Activated CD4-positive, alpha-beta memory T cell treated with anti-CD3 and anti-CD28 coated beads, Interleukin-2, amount 10 ng/mL, durations not matched to agents 7 days and 5 days (primary cell): ENCODE results near the gene NPM3. TPM values are rescaled to one million over a fixed set of nuclear protein-coding genes. Genes with fewer than 3 reads are reported as not detected.

ENCODE experiments used
- CTCF ChIA-PET: fragments of 350-600 bp; sonication (Branson Sonifier 250); formaldehyde crosslinking; loops from one replicate; lab custom pipeline; 2021; ENCODE audit warnings: antibody characterized with exemption, inconsistent platforms; lab: Charles Lee
- POLR2A ChIA-PET: fragments of 350-600 bp; sonication (Branson Sonifier 250); formaldehyde crosslinking; loops from one replicate; lab custom pipeline; 2021; ENCODE audit warnings: antibody characterized with exemption; lab: Charles Lee
- DNase-seq: peaks from one replicate; pipeline ENCODE4 v3.0.0-alpha.2; 2020
- H3K27ac Mint-ChIP-seq: one replicate; pipeline ENCODE4 v1.8.0; 2021; ENCODE audit warnings: mild to moderate bottlenecking, mixed read lengths
- H3K27me3 Mint-ChIP-seq: one replicate; pipeline ENCODE4 v1.8.0; 2021; ENCODE audit warnings: mixed read lengths
- H3K36me3 Mint-ChIP-seq: one replicate; pipeline ENCODE4 v1.8.0; 2021; ENCODE audit warnings: low read depth, mixed read lengths
- H3K4me1 Mint-ChIP-seq: one replicate; pipeline ENCODE4 v1.8.0; 2021; ENCODE audit warnings: mixed read lengths
- H3K4me3 Mint-ChIP-seq: one replicate; pipeline ENCODE4 v1.8.0; 2021; ENCODE audit warnings: mild to moderate bottlenecking, mixed read lengths
- H3K9me3 Mint-ChIP-seq: one replicate; pipeline ENCODE4 v1.8.0; 2021; ENCODE audit warnings: mixed read lengths
- total RNA-seq, 2 experiments: library from RNA; stranded (reverse); gene quantifications; one replicate each; pipeline ENCODE4 v1.2.3, GENCODE V29; 2021

The NPM3 gene
- total RNA-seq, 2 experiments from 2014 or later = 26.6 to 26.7 TPM

GRCh38 chr10:101771380-101771779, 11.9 kb downstream of the NPM3 start:
- no peak for DNase-seq
- Mint-ChIP-seq H3K27me3 (peaks cover 49% of the 10 kb centered on the region), H3K27ac (no peak overlapping the region), H3K4me1 (peaks cover 7% of the 10 kb centered on the region), H3K36me3 (no peaks in the 10 kb centered on the region), H3K4me3 (no peak overlapping the region), H3K9me3 (no peaks in the 10 kb centered on the region)
- POLR2A ChIA-PET = interaction anchor here (2.0 kb wide), 1 partner anchor 12 kb away, joined by 5 read pairs; the partner anchor contains the start of gene NPM3
- CTCF ChIA-PET = interaction anchor here (1.3 kb wide), 2 partner anchors 10 to 558 kb away, joined by 3 to 5 read pairs; no protein-coding TSS in a partner anchor

- H3K9me3 Mint-ChIP-seq = no peaks in the 10 kb centered on the region
Observed at GRCh38 chr10:101770331-101771215, 12.7 kb downstream of the NPM3 start.

GRCh38 chr10:101769541-101770180, 13.6 kb downstream of the NPM3 start:
- Mint-ChIP-seq H3K36me3 (no peaks in the 10 kb centered on the region), H3K27ac (no peak overlapping the region), H3K9me3 (no peaks in the 10 kb centered on the region), H3K4me1 (peaks cover 5% of the 10 kb centered on the region), H3K4me3 (no peak overlapping the region), H3K27me3 (peaks cover 56% of the 10 kb centered on the region)
- DNase-seq = no peak
- CTCF ChIA-PET = interaction anchor here (0.7 to 1.1 kb wide), 4 partner anchors 9 to 167 kb away, joined by 3 to 6 read pairs (median 3); no protein-coding TSS in a partner anchor
- POLR2A ChIA-PET = no interaction called here

More at GRCh38 chr10:101770331-101771215, 12.7 kb downstream of the NPM3 start:
- Mint-ChIP-seq H3K4me3 (no peak overlapping the region), H3K27ac (no peak overlapping the region), H3K36me3 (no peaks in the 10 kb centered on the region), H3K27me3 (peaks cover 56% of the 10 kb centered on the region), H3K4me1 (peaks cover 7% of the 10 kb centered on the region)
- CTCF ChIA-PET = interaction anchor here (1.0 to 1.3 kb wide), 3 partner anchors 11 to 557 kb away, joined by 3 to 6 read pairs (median 5); no protein-coding TSS in a partner anchor
- DNase-seq = no peak
- POLR2A ChIA-PET = interaction anchor here (2.0 kb wide), 1 partner anchor 13 kb away, joined by 5 read pairs; the partner anchor contains the start of gene NPM3

- Mint-ChIP-seq H3K4me1 (peaks cover under 1% of the 10 kb centered on the region), H3K9me3 (no peaks in the 10 kb centered on the region), H3K4me3 (no peak overlapping the region), H3K36me3 (no peaks in the 10 kb centered on the region), H3K27me3 (peaks cover 49% of the 10 kb centered on the region), H3K27ac (no peak overlapping the region)
- ChIA-PET POLR2A (interaction anchor here (0.8 kb wide), 1 partner anchor 16 kb away, joined by 3 read pairs; no protein-coding TSS in a partner anchor), CTCF (interaction anchor here (1.0 to 1.1 kb wide), 2 partner anchors 10 to 166 kb away, joined by 3 read pairs; no protein-coding TSS in a partner anchor)
- no peak for DNase-seq
Observed at GRCh38 chr10:101768791-101769170, 14.5 kb downstream of the NPM3 start.

- POLR2A ChIA-PET = interaction anchor here (0.8 kb wide), 1 partner anchor 15 kb away, joined by 3 read pairs; no protein-coding TSS in a partner anchor
- no peak overlapping the region for H3K4me3 Mint-ChIP-seq
- no peak for DNase-seq
- H3K9me3 Mint-ChIP-seq = no peaks in the 10 kb centered on the region
- CTCF ChIA-PET = interaction anchor here (1.0 kb wide), 1 partner anchor 10 kb away, joined by 3 read pairs; no protein-coding TSS in a partner anchor
- no peaks in the 10 kb centered on the region for H3K4me1 Mint-ChIP-seq
- no peak overlapping the region for H3K27ac Mint-ChIP-seq
- peaks cover 45% of the 10 kb centered on the region for H3K27me3 Mint-ChIP-seq
- no peaks in the 10 kb centered on the region for H3K36me3 Mint-ChIP-seq
Observed at GRCh38 chr10:101767966-101768790, 15.1 kb downstream of the NPM3 start.

- Mint-ChIP-seq H3K36me3 (no peaks in the 10 kb centered on the region), H3K4me1 (no peaks in the 10 kb centered on the region), H3K9me3 (no peaks in the 10 kb centered on the region), H3K27me3 (peaks cover 39% of the 10 kb centered on the region), H3K27ac (no peak overlapping the region), H3K4me3 (no peak overlapping the region)
- CTCF ChIA-PET = no interaction called here
- POLR2A ChIA-PET = no interaction called here
- no peak for DNase-seq
Observed at GRCh38 chr10:101767600-101767945, 15.7 kb downstream of the NPM3 start.

GRCh38 chr10:101766753-101767599, 16.3 kb downstream of the NPM3 start:
- CTCF ChIA-PET = no interaction called here
- H3K27ac Mint-ChIP-seq = no peak overlapping the region
- H3K27me3 Mint-ChIP-seq = peaks cover 33% of the 10 kb centered on the region
- POLR2A ChIA-PET = no interaction called here
- no peak for DNase-seq
- no peaks in the 10 kb centered on the region for H3K9me3 Mint-ChIP-seq
- no peak overlapping the region for H3K4me3 Mint-ChIP-seq
- no peaks in the 10 kb centered on the region for H3K4me1 Mint-ChIP-seq
- H3K36me3 Mint-ChIP-seq = no peaks in the 10 kb centered on the region

GRCh38 chr10:101766306-101766705, 16.9 kb downstream of the NPM3 start:
- CTCF ChIA-PET = interaction anchor here (0.7 to 0.8 kb wide), 2 partner anchors 15 to 164 kb away, joined by 3 to 5 read pairs; no protein-coding TSS in a partner anchor
- Mint-ChIP-seq H3K27me3 (peaks cover 26% of the 10 kb centered on the region), H3K4me3 (no peak overlapping the region), H3K36me3 (no peaks in the 10 kb centered on the region), H3K4me1 (no peaks in the 10 kb centered on the region), H3K9me3 (no peaks in the 10 kb centered on the region), H3K27ac (no peak overlapping the region)
- no peak for DNase-seq
- POLR2A ChIA-PET = no interaction called here

GRCh38 chr10:101763141-101763846, 20.0 kb downstream of the NPM3 start:
- Mint-ChIP-seq H3K27ac (no peak overlapping the region), H3K4me1 (no peaks in the 10 kb centered on the region), H3K9me3 (no peaks in the 10 kb centered on the region), H3K4me3 (no peak overlapping the region), H3K27me3 (peaks cover 29% of the 10 kb centered on the region), H3K36me3 (no peaks in the 10 kb centered on the region)
- POLR2A ChIA-PET = no interaction called here
- no peak for DNase-seq
- CTCF ChIA-PET = interaction anchor here (0.6 to 2.4 kb wide), 3 partner anchors 18 to 419 kb away, joined by 3 to 6 read pairs (median 3); no protein-coding TSS in a partner anchor

- H3K36me3 Mint-ChIP-seq = no peaks in the 10 kb centered on the region
- POLR2A ChIA-PET = no interaction called here
Observed at GRCh38 chr10:101762736-101763135, 20.5 kb downstream of the NPM3 start.

GRCh38 chr10:101761226-101761625, 22.0 kb downstream of the NPM3 start:
- Mint-ChIP-seq H3K9me3 (no peaks in the 10 kb centered on the region), H3K27me3 (peaks cover 27% of the 10 kb centered on the region), H3K4me3 (no peak overlapping the region), H3K4me1 (no peaks in the 10 kb centered on the region), H3K27ac (no peak overlapping the region), H3K36me3 (no peaks in the 10 kb centered on the region)
- DNase-seq = no peak
- CTCF ChIA-PET = interaction anchor here (0.5 to 2.4 kb wide), 2 partner anchors 20 to 504 kb away, joined by 3 to 6 read pairs; no protein-coding TSS in a partner anchor
- POLR2A ChIA-PET = no interaction called here

More at GRCh38 chr10:101762736-101763135, 20.5 kb downstream of the NPM3 start:
- Mint-ChIP-seq H3K27ac (no peak overlapping the region), H3K27me3 (peaks cover 29% of the 10 kb centered on the region), H3K9me3 (no peaks in the 10 kb centered on the region), H3K4me3 (no peak overlapping the region), H3K4me1 (no peaks in the 10 kb centered on the region)
- DNase-seq = no peak
- CTCF ChIA-PET = interaction anchor here (0.7 to 2.4 kb wide), 3 partner anchors 18 to 625 kb away, joined by 3 to 6 read pairs (median 6); no protein-coding TSS in a partner anchor
